ENCODE results near the gene STRN3.
A peak's percentile ranks its signal among the peaks of the same experiment; 100 is the strongest.
"Not testable (repeated sequence)": the region's sequence is repeated elsewhere in the genome, so short reads cannot be mapped to it uniquely, and the experiment has no call there.

STRN3 gene

DNA sequence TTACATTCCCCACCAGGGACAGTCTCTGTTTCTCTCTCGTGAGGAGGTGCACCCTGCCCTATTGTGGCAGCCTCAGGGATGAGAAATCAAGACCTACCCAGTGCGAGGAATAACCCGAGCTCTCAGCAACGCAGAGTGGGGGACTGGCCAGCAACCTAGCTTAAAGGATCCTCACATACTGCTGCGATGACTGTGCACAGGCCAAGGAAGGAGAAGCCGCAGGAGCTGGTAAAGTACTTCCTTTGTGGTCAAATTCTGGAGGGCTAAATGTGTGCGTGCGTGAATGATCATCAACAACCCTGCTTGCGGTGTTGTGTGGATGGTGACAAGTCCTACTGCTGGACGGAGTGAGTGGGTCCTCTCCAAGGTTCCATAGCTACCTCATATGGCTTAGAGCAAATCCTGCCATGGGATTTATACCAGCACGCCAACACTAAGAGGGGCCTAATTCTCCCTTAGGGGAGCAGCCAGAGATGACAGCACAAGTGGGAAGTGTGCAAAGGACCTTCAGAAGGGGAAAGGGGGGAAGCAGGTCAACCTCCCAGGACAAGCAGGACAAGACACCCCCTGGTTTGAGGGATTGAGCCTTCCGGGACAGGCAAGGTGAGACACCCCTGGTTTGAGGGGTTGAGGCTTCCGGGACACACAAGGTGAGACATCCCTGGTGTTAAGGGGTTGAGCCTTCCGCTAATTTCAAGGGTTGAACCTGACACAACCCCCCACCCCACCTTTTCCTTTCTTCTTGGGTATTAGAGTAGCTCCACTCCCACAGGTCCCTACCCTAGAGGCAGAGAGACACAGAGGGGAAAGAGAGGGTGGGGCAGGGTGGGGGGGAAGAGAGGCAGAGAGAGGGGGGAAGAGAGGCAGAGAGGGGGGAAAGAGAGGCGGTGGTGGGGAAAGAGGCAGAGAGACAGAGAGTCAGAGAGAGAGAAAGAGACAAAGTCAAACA lies 59.5 kb downstream of the STRN3 start:
- peak; percentile 14 for DNase-seq

DNA sequence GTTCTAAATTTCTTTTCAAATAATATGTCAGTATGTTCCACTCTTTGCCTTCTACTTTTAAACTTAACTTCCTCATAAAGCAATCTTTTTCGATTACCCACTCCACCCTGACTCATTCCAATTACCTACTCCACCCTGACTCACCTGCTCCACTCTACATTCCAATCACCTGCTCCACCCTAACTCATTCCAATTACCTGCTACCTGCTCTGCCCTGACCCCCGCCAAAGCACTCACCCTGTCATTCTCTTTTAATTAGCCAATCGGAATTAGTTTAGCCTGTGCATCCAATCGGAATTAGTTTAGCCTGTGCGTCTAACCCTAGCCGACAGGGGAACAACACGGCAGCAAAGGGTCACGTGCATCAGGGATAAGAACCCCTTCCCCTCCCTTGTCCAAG lies 60.3 kb downstream of the STRN3 start:
- DNase-seq, result not testable (repeated sequence)

DNA sequence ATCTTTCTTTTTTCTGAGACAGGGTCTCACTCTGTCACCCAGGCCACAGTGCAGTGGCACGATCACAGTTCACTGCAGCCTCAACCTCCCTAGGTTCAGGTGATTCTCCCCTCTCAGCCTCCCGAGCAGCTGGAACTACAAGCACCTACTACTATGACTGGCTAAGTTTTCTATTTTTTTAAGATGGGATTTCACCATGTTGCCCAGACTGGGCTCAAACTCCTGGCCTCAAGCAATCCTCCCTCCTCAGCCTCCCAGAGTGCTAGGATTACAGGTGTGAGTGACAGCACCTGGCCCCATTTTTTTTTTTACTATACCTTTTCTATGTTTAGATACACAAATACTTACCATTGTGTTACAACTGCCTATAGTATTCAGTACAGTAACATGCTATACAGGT lies 63.6 kb downstream of the STRN3 start:
- not testable (repeated sequence) for DNase-seq

DNA sequence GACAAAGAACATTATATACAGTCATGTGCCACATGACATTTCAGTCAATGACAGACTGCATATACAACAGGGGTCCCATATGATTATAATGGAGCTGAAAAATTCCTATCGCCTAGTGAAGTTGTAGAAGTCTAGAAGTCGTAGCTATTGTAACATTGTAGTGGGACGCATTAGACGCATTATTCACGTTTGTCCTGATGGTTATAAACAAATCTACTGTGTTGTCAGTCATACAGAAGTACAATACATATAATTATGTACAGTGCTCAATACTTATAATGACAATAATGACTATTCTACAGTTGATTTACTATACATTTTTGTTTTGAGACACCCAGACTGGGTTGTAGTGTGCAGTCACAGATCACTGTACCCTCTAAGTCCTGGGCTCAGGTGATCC lies 64.8 kb downstream of the STRN3 start:
- DNase-seq, result no peak

DNA sequence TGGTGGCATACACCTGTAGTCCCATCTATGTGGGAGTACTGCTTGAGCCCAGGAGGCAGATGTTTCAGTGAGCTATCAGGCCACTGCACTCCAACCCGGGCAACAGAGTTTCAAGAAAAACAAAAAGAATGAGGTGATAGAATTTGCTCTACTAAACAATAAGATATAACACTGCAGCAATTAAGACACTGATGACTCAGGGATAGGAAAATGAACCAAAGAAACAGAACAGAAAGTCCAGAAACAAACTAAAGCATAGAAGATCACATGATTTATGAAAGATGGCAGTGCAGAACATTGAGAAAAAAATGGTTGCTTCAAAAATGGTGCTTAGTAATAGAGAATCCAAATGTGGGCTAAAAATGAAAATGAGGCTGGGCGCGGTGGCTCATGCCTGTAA lies 66.0 kb downstream of the STRN3 start:
- DNase-seq, result no peak

DNA sequence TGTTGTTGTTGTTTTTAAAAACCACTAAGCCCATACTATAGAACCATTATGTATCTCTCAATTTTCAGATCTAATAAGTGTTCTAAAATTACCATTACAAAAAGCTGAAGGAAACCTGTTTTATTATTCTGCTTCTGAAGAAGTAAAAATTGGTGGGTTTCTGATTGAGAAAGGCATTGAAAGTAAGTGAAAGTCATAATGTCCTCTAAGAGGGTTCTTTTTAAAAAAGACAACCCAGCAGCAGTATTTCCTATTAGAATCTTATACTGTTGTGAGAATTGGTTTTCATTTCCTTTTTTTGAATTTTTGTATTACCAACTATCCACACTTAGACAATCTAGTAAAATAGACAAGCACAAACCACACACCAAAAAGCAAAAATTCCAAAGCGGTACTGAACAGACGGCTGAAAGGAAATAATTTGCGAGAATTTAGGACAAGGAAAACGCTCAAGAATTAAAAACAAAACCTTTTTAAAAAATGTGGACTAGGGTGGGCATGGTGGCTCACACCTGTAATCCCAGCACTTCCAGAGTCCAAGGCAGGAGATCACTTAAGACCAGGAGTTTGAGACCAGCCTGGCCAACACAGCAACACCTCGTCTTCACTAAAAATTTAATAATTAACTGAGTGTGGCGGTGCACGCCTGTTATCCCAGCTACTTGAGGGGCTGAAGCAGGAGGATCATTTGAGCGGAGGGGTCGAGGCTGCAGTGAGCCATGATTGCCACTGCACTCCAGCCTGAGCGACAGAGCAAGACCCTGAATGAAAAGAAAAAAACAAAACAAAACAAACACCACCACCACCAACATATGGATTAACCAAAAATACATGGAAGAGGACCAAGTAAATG lies 67.4 kb downstream of the STRN3 start:
- DNase-seq, result no peak

DNA sequence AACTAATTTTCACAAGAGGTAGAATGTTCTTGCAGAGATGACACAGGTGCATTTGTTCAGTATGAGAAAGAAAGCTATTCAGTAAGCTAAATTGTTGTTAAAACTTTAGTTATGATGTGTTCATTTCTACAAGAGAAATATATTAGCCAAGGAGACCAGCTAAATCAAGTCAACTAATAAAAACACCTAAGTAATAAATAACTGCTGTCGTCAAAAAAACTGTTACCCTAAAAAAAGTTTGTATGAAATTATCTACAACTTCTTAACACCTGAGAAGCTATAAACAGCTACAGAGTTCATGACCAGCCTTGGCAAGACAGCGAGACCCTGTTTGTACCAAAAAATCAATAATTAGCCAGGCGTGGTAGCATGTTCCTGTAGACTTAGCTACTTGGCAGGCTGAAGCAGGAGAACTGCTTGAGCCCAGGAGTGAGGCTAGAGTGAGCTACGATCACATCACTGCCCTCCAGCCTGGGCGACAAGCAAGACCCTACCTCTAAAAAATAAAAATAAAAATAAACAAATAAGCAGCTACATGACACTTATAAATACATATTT lies 68.3 kb downstream of the STRN3 start:
- DNase-seq, result no peak

DNA sequence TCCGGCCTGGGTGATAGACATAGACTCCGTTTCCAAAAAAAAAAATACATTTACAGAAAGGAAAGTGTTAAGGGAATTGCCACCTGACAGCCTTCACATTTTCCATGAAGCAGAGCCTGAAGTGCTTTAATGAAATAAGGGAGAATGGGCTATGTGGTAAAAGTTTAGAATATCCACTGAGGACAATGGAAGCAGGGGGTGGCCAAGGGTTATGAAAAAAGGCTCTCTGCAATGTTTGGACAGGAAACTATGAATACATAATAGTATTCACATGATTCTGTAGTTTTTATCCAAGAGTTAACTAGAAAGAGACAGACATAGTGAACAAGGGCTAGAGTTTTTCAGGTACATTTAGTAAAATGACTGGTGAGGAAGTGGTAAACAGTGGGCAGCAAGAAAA lies 76.5 kb downstream of the STRN3 start:
- DNase-seq, result no peak

DNA sequence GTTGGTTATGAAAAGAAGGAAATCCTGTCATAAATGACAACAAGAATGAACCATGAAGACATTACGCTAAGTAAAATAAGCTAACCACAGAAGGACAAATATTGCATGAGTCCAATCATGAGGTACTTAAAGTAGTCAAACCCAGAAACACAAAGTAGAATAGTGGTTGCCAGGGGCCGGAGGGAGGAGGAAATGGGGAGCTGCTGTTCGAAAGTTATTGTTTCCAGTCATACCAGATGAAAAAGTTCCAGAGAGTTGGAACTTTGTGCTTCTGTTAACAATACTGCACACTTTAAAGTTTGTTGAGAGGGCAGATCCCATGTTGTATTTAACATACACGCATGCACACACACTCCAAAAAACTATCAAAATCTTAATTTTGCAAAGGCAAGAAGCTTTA lies 82.5 kb downstream of the STRN3 start:
- no peak for DNase-seq

DNA sequence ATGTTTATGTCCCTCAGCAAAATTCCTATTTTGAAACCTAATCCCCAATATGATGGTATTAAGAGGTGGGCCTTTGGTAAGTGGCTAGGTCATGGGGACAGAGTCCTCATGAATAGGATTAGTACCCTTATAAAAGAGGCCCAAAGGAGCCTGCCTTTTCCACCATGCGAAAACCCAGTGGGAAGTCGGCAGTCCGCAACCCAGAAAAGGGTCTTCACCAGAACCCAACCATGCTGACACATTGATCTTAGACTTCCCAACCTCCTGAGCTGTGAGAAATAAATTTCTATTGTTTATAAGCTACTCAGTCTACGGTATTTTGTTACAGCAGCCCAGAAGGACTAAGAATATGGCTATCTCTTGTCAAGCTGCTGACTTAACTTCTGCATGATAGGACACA lies 85.3 kb downstream of the STRN3 start:
- no peak for DNase-seq

DNA sequence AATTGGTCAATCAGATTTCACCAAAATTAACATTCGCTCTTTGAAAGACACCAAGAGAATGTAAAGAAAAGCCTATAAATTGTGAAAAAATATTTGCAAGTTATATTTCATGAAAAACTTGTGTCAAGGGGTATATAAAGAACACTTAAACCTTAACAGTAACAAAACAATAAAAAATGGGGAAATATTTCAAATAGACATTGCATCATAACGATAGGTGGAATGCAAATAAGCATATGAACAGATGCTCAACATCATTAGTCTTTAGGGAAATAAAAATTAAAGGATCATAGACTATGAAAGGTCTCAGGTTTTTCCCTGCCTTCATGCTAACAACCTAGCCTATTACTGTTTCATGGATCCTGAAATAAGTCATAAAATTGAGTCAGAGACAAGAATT lies 87.6 kb downstream of the STRN3 start:
- no peak for DNase-seq

DNA sequence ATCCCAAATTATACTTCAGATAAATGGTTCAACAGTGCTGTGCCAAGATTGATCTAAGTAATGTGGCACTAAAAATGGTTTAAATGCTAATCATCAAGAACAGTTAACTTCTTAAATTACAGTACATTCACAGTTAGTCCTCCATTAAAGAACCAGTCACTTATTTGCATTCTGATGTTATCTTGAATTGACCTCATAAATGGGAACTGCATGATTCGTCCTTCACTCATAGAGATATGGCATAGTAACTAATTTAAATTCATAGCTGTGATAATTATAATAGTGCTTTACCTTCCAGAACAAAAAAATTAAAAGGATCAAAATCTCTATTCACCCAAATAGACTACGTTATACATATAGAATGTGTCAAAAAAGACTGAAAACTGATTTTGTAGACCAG lies 90.7 kb downstream of the STRN3 start:
- DNase-seq, result no peak

DNA sequence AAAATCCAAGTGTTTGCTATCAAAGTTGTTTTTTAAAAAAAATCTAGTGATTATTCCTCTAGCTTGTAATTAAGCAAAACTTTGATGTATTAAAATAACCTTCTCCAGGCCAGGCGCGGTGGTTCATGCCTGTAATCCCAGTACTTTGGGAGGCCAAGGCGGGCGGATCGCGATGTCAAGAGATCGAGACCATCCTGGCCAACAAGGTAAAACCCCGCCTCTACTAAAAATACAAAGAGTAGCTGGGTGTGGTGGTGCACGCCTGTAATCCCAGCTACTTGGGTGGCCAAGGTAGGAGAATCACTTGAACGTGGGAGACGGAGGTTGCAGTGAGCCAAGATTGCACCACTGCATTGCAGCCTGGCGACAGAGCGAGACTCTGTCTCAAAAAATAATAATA lies 92.2 kb downstream of the STRN3 start:
- not testable (repeated sequence) for DNase-seq

DNA sequence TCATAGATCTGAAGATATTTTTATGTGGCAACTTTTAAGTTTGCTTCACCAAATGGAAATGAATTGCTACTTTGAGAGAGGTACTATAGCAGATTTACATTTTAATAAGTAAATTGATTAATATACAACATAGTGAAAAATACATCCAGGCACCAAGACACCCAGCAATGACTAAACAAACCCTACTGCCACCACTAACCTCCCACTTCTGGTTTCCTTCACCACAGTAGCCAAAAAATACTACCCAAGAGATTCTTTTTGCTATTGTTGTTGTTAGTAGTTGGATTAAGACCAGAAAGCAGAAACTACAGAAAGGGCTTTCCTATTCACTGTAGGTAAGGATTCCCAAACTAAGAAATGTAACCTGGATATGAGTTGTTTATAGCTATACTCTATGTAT lies 97.7 kb downstream of the STRN3 start:
- no peak for DNase-seq

DNA sequence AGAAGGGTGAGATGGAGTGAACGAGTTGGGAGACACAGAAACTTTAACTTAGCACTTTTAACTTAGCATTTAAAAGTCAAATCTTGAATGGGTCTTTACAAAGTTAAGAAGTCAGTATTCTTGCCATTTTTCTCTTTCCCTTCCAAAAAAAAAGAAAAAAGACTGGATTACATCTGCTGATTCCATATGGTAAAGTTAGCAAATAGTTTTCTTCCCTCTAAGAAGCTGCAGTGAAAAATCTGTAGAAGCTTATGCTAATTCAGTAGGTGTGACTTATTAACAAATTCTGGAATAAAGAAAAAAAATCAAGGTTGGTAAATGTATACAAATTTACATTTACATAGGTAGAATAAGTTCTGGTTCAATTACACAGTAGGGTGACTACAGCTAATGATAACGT lies 100.9 kb downstream of the STRN3 start:
- DNase-seq, result no peak

DNA sequence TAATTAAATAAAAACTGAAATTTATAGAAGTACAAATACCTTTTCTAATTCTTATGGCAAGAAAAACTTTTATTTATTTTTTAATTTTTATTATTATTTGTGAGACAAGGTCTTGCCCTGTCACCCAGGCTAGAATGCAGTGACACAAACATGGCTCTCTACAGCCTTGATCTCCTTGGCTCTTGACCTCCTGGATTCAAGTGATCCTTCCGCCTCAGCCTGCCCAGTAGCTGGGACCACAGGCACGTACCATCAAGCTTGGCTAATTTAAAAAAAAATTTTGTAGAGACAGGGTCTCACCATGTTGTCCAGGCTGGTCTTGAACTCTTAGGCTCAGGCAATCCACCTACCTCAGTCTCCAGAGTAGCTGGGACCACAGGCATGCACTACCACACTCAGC lies 104.4 kb downstream of the STRN3 start:
- DNase-seq, result no peak

DNA sequence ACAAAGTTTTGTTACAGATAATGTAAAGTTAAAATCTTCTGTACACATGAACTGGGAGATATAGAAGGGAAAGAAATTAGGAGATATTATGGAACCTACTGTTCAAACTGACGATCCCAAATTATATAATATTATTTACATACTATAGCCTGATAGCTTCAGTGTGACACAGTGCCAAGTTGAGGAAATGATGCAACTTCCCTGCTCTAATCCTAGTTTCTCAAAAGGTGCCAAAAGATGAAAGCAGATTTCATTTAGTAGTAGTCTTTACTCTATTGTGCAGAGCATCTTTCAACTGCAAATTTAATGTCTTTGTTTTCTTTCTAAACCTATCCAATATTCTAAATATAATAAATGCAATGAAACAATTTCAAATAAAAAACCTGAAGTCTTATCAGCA lies 104.9 kb downstream of the STRN3 start:
- DNase-seq, result peak; percentile 9

DNA sequence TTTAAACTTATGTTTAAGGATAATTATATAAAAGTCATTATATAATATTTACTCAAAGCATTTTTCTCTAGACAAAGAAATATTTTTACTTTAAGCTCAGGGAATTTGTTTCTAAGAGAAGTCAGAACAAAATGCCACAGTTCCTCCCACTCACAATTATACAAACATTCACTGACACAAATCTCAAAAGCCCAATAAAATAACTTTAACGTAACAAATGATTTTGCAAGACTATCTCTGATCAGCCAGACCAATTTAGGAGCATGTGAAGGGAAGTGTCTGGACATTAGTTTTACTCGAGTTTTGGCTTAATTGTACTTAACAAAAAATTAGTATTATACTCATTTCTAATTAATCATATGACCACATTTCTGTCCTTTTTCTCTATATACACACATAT lies 110.6 kb downstream of the STRN3 start:
- no peak for DNase-seq

DNA sequence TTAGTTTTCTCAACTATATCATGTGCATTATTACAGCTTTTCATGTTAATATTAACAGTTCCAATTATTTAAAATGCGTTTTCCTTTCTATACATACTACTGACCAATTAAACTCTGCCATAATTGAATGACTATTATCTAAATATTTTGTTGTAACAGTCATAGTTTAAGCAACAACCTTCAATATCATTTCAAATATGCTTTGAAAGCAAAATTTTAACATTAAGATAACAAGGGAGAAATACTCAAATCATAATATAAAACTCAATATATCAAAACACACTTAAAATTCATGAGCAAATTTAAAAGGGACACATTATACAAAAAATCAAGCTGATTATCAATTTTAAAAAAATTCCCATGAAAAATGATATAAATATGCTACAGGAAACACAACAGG lies 111.4 kb downstream of the STRN3 start:
- DNase-seq, result no peak

DNA sequence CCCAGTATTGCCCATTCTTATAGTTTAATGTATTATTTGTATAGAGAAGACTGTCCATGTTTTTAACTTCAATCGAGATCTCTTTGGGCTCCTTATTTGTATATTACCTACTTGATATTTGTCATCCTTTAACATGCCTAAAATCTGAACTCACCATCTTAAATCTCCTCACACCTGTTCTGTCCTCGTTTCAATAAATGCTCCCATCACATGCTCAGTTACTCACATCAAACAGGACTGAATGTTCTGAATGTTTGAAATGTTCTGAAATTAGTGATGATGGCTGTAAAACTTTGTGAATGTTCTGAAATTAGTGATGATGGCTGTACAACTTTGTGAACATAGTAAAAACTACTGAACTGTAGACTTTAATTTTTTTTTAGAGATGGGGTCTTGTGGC lies 117.4 kb downstream of the STRN3 start:
- no peak for DNase-seq

DNA sequence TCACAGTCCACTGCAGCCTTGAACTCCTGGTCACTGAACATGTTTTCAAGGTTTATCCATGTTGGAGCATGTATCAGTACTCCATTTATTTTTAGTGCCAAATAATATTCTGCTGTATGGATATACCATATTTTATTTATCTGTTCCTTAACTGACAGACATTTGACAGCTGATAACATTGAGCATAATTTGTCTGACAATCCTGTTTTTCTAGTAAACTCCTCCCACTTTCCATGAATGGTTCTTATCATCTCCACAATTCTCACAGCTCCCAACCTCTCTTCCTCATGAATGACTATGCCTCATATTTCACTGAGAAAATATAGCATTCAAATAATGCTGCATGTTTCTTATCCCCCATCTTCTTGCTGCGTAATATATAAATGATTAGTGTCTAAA lies 118.5 kb downstream of the STRN3 start:
- DNase-seq, result no peak

DNA sequence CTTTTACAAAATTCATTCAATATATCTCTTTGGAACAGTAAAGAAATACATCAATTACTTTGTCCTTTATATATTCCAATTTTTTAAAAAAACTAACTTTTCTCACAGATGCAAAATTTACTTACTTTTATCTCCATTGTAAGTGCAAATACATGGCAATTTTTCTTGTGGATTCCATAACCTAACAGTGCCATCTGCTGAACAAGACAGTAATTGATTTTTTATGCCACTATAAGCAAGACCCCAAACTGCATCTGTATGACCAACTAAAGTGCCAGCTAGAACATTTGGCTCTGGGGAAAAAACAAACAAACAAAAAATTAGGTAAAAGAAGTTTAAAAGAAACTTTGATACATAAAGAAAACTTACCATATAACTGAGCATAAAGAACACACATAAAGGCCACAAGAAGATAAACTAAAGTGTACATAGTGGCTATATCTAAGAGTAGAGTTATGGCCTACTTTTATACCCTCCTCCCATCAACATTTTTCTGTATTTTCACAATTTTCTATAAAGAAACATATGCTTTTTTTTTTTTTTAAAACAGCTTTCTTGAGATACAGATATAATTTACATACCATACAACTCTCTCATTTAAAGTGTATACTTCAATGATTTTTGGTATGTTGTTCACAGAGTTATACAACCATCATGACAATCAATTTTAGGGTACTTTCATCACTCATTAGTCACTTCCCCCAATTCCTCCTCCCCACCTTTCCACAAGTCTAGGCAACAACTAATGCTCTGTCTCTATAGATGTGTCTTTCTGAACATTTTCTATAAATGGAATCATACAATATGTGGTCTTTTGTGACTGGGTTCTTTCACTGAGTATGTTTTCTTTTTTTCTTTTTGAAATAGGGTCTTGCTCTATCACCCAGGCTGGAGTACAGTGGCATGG lies 119.2 kb downstream of the STRN3 start:
- no peak for DNase-seq

Measured in fibroblast of skin of right quadriceps (primary cell).